IPS-20b (cell line): Measurements from ENCODE around the gene FAM241A.

Experiments
- H3K27ac ChIP-seq: one replicate; pipeline ENCODE4 v1.5.1; 2013; ENCODE audit warnings: low read length
- H3K27me3 ChIP-seq: 2 replicates; pipeline ENCODE4 v1.6.1; 2013; ENCODE audit warnings: mild to moderate bottlenecking, low read length, inconsistent platforms; ENCODE audit not compliant: insufficient read depth
- H3K36me3 ChIP-seq: 2 replicates; pipeline ENCODE4 v1.6.1; 2013; ENCODE audit warnings: low read depth, mild to moderate bottlenecking, inconsistent platforms, low read length, moderate library complexity; ENCODE audit not compliant: insufficient read depth
- H3K4me1 ChIP-seq: 2 replicates; pipeline ENCODE4 v1.6.1; 2013; ENCODE audit warnings: mild to moderate bottlenecking, control low read depth, inconsistent platforms, low read length, moderate library complexity; ENCODE audit not compliant: insufficient read depth
- H3K4me3 ChIP-seq: 2 replicates; pipeline ENCODE4 v1.5.1; 2013; ENCODE audit warnings: mild to moderate bottlenecking, low read length, inconsistent platforms
- H3K9ac ChIP-seq: 2 replicates; pipeline ENCODE4 v1.6.1; 2013; ENCODE audit warnings: low read depth, mild to moderate bottlenecking, inconsistent platforms, low read length, moderate library complexity
- H3K9me3 ChIP-seq: 2 replicates; pipeline ENCODE4 v1.6.1; 2013; ENCODE audit warnings: mild to moderate bottlenecking, low read depth, low read length, inconsistent platforms; ENCODE audit not compliant: insufficient read depth

FAM241A gene

GRCh38 chr4:112141366-112142138, 3.7 kb upstream of the FAM241A start:
- Histone ChIP-seq H3K27ac (no peak overlapping the region), H3K27me3 (peaks cover 8% of the 10 kb centered on the region), H3K9me3 (no peaks in the 10 kb centered on the region), H3K9ac (no peak overlapping the region), H3K4me1 (peaks cover 2% of the 10 kb centered on the region; the same call in 1 of the 2 replicates), H3K36me3 (no peaks in the 10 kb centered on the region), H3K4me3 (no peak overlapping the region)

DNA sequence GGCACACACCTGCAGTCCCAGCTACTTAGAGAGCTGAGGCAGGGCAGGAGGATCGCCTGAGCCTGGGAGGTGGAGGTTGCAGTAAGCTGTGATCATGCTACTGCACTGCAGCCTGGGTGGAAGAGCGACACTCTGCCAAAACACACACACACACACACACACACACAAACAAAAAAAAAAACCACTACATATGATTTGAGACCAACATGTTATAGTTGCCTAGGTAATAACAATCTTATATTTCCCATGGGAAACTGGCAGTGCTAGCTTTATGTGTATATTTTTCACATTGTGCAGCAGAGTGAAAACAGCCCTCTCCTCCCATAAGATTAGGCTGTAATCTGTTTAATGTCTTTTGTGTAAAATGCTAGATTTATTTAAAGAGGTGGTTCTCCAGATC, 3.1 kb upstream of the FAM241A start:
- no peak overlapping the region for H3K4me3 ChIP-seq
- no peaks in the 10 kb centered on the region for H3K9me3 ChIP-seq
- H3K27me3 ChIP-seq = peaks cover 15% of the 10 kb centered on the region
- H3K36me3 ChIP-seq = no peaks in the 10 kb centered on the region
- H3K9ac ChIP-seq = no peak overlapping the region
- H3K4me1 ChIP-seq = peaks cover 2% of the 10 kb centered on the region; the same call in 1 of the 2 replicates
- H3K27ac ChIP-seq = no peak overlapping the region

DNA sequence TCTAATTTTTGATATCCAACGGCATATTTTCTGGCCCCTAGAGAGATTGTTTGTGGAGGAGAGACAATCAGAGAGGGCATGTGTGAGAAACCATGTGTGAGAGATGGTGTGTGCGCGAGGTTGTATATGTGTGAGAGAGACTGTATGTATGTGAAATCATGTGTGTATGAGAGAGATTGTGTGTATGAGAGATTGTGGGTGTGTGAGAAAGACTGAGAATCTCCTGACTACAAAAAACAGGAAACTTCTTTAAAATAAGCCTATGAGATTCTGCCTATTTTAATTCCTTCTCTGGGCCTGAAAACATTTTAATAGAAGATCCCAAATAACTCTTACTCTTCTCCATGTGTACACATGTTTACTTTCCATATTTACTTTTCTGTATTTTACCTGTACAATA, 1.5 kb upstream of the FAM241A start:
- H3K4me1 ChIP-seq = peaks cover 2% of the 10 kb centered on the region; the same call in 1 of the 2 replicates
- no peaks in the 10 kb centered on the region for H3K36me3 ChIP-seq
- H3K27me3 ChIP-seq = peaks cover 31% of the 10 kb centered on the region
- no peaks in the 10 kb centered on the region for H3K9me3 ChIP-seq
- no peak overlapping the region for H3K27ac ChIP-seq
- H3K9ac ChIP-seq = no peak overlapping the region
- H3K4me3 ChIP-seq = no peak overlapping the region

DNA sequence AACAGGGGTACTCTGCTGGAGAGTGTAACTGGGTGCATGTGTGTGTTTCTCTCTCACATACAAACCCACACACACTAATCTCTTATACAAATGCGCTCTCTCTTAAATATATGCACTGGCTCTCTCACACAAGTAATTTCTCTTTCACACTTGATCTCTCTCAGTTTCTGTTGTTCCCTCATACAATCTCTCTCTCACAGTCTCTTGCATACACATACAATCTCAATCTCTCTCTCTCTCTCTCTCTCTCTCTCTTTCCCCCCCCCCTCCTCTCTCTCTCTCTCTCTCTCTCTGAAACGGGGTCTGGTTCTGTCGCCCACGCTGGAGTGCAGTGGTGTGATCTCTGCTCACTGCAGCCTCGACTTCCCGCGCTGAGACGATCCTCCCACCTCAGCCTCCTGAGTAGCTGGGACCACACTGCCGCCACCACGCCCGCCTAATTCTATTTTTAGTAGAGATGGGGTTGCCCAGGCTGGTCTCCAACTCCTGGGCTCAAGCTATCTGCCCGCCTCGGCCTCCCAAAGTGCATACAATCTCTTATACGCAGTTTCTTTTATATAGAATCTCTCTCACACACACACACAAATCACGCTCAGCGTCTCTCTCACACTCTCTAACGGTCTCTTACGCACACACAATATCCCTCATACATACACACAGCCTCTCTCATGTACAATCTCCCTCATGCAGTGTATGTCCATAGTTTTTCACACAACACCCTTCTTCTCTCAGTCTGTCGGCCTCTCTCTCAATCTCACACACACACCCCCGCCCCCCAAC, 518 bp upstream of the FAM241A start:
- no peak overlapping the region for H3K9ac ChIP-seq
- H3K4me1 ChIP-seq = peaks cover 2% of the 10 kb centered on the region; the same call in 1 of the 2 replicates

GRCh38 chr4:112145790-112146501, 692 bp downstream of the FAM241A start:
- Histone ChIP-seq H3K36me3 (no peaks in the 10 kb centered on the region), H3K27me3 (peaks cover 32% of the 10 kb centered on the region), H3K9ac (peak overlapping the region; percentile 38; the same call in 1 of the 2 replicates), H3K4me3 (peak overlapping the region; percentile 79), H3K27ac (no peak overlapping the region), H3K9me3 (no peaks in the 10 kb centered on the region), H3K4me1 (peaks cover 2% of the 10 kb centered on the region; the same call in 1 of the 2 replicates)

More for the DNA sequence above, 518 bp upstream of the FAM241A start:
- peaks cover 32% of the 10 kb centered on the region for H3K27me3 ChIP-seq
- peak overlapping the region; percentile 55 for H3K4me3 ChIP-seq
- no peaks in the 10 kb centered on the region for H3K36me3 ChIP-seq
- no peak overlapping the region for H3K27ac ChIP-seq
- H3K9me3 ChIP-seq = no peaks in the 10 kb centered on the region

DNA sequence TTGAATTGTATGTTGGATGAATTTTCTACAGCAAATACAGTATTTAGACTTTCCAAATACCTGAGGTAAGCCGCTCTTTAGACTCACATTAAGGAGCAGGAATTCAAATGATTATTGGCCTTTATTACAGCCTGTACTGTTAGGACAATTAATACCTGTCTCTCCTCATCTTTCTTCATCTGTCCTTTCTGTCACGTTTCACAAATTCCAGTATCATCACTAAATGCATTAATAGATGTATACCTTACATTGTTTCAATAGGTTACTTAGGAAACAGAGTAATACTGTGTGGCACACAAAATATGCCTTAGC, 1.2 kb downstream of the FAM241A start:
- H3K9ac ChIP-seq = no peak overlapping the region
- no peaks in the 10 kb centered on the region for H3K9me3 ChIP-seq

GRCh38 chr4:112147697-112148096, 2.4 kb downstream of the FAM241A start:
- H3K9ac ChIP-seq = no peak overlapping the region
- H3K9me3 ChIP-seq = no peaks in the 10 kb centered on the region
- H3K4me3 ChIP-seq = no peak overlapping the region
- H3K4me1 ChIP-seq = peaks cover 2% of the 10 kb centered on the region; the same call in 1 of the 2 replicates
- no peak overlapping the region for H3K27ac ChIP-seq
- peaks cover 32% of the 10 kb centered on the region for H3K27me3 ChIP-seq
- H3K36me3 ChIP-seq = no peaks in the 10 kb centered on the region

More for the DNA sequence above, 1.2 kb downstream of the FAM241A start:
- peaks cover 2% of the 10 kb centered on the region; the same call in 1 of the 2 replicates for H3K4me1 ChIP-seq
- no peak overlapping the region for H3K27ac ChIP-seq
- peaks cover 32% of the 10 kb centered on the region for H3K27me3 ChIP-seq
- no peaks in the 10 kb centered on the region for H3K36me3 ChIP-seq
- peak overlapping the region; percentile 79 for H3K4me3 ChIP-seq

DNA sequence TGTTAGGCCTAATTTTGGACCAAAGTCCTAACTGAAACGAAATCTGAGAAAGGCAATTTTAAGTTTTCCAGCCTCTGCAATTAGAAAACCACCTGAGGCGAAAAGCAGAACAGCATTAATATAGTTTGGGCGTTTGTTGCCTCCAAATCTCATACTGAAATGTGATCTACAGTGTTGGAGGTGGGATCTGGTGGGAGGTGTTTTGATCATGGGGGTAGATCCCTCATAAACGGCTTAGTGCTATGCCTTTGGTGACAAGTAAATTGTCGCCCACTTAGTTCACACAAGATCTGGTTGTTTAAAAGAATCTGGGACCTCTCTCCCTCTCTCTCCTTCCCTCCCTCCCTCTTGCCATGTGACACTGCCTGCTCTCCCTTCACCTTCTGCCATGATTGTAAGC, 5.7 kb downstream of the FAM241A start:
- no peak overlapping the region for H3K9ac ChIP-seq
- no peaks in the 10 kb centered on the region; the same call in 1 of the 2 replicates for H3K4me1 ChIP-seq
- peaks cover 29% of the 10 kb centered on the region for H3K27me3 ChIP-seq
- H3K9me3 ChIP-seq = no peaks in the 10 kb centered on the region
- no peaks in the 10 kb centered on the region for H3K36me3 ChIP-seq
- H3K27ac ChIP-seq = no peak overlapping the region
- H3K4me3 ChIP-seq = no peak overlapping the region

- no peak overlapping the region for H3K4me3 ChIP-seq
- no peaks in the 10 kb centered on the region for H3K4me1 ChIP-seq
- no peak overlapping the region for H3K27ac ChIP-seq
- H3K36me3 ChIP-seq = no peaks in the 10 kb centered on the region
- no peaks in the 10 kb centered on the region for H3K9me3 ChIP-seq
- H3K9ac ChIP-seq = no peak overlapping the region
- H3K27me3 ChIP-seq = peaks cover 13% of the 10 kb centered on the region
These were observed 7.3 kb downstream of the FAM241A start for GRCh38 chr4:112152521-112152920.

DNA sequence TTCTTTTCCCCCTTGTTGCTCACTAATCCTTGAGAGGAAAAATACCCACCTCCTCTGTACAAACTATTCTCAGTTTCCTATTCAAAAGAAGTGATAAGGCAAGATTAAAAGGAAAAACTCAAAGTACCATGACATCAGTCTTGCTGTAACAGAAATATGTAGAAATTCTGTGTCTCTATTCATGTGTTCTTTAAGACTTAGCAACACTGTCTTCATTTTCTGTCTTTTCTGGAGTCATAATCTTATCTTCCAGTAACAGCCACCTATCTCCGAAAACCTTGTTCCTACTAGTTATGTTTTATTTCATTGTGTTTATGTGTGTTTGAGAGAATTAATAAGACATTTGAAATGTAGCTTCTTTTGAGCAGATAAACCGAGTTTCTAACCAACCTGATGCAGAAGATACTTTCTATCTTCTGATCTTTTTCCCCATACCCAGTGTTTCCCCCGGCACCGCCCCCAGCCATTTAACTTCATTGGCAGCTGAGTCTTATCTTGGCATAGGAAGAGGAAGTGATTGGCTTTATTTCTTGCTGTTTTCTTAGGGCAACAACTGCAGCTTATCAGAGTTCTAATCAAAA, 8.0 kb downstream of the FAM241A start:
- Histone ChIP-seq H3K4me1 (no peaks in the 10 kb centered on the region), H3K4me3 (no peak overlapping the region), H3K36me3 (no peaks in the 10 kb centered on the region), H3K27me3 (peaks cover 6% of the 10 kb centered on the region), H3K9ac (no peak overlapping the region), H3K27ac (no peak overlapping the region), H3K9me3 (no peaks in the 10 kb centered on the region)

- H3K36me3 ChIP-seq = no peaks in the 10 kb centered on the region
- H3K27me3 ChIP-seq = no peaks in the 10 kb centered on the region
- no peak overlapping the region for H3K27ac ChIP-seq
- no peaks in the 10 kb centered on the region for H3K9me3 ChIP-seq
- no peaks in the 10 kb centered on the region for H3K4me1 ChIP-seq
- H3K9ac ChIP-seq = no peak overlapping the region
- H3K4me3 ChIP-seq = no peak overlapping the region
These were observed 10.9 kb downstream of the FAM241A start for GRCh38 chr4:112156112-112156511.
